ENCODE results near the gene ATP10A.

DNA sequence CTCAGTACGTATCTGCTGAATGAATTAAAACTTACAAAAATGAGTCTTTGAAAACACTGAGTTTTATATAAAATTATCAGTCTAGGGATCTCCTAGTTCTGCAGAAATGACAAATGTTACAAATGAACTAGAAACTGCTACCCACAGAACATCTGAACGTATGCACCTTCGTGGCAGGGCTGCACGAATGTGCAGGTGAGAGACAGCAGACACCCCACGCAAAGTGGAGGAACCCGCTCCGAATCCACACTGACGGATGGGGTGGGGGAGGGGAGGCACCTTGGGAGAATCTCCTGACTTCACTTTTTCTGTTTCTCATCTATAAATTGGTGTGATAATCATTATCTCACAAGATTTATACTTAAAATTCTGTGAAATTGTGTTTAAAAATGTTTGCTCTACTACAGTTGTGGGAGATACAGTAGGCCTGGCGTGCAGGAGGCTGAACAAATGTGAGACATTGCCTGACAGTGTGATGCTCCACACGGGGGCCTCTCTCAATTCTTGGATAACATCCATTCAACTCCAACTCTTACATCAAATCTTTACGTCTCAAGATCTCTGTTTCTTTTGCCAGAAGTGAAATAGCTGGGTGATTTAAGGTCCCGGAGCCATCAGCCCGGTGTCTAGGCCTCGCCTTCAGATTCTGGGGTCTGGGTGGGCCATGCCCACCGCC lies 86.9 kb downstream of the ATP10A start:
- TF ChIP-seq BACH2 (CRISPR knock-in tag; IDR thresholded peaks at IDR 0.05; ENCODE audit: borderline replicate concordance): no peak
- TF ChIP-seq, protein P1, sequence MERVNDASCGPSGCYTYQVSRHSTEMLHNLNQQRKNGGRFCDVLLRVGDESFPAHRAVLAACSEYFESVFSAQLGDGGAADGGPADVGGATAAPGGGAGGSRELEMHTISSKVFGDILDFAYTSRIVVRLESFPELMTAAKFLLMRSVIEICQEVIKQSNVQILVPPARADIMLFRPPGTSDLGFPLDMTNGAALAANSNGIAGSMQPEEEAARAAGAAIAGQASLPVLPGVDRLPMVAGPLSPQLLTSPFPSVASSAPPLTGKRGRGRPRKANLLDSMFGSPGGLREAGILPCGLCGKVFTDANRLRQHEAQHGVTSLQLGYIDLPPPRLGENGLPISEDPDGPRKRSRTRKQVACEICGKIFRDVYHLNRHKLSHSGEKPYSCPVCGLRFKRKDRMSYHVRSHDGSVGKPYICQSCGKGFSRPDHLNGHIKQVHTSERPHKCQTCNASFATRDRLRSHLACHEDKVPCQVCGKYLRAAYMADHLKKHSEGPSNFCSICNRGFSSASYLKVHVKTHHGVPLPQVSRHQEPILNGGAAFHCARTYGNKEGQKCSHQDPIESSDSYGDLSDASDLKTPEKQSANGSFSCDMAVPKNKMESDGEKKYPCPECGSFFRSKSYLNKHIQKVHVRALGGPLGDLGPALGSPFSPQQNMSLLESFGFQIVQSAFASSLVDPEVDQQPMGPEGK (CRISPR knock-in tag; IDR thresholded peaks at IDR 0.05; ENCODE audit: borderline replicate concordance): no peak
- TF ChIP-seq ZNF565 (CRISPR knock-in tag; conservative IDR thresholded peaks at IDR 0.05; ENCODE audit: low read depth): no peak
- no peak for TF ChIP-seq PPARA (CRISPR knock-in tag; IDR thresholded peaks at IDR 0.05; ENCODE audit: borderline replicate concordance)
- no peak for TF ChIP-seq RARB (CRISPR knock-in tag; IDR thresholded peaks at IDR 0.05)
- TF ChIP-seq ZFP30 (CRISPR knock-in tag; IDR thresholded peaks at IDR 0.05): no peak
- TF ChIP-seq TCF4 (CRISPR knock-in tag; IDR thresholded peaks at IDR 0.05; ENCODE audit: borderline replicate concordance): no peak
- TF ChIP-seq CSDC2 (CRISPR knock-in tag; IDR thresholded peaks at IDR 0.05): no peak
